IMR-90 (cell line): Measurements from ENCODE around the gene RMND1. TPM values are rescaled to one million over a fixed set of nuclear protein-coding genes. Genes with fewer than 3 reads are reported as not detected.

Experiments used
- ATAC-seq: fragments of 200-7000 bp; cut with Tn5 transposase; 2 replicates; pipeline ENCODE4 v1.9.1; 2020; ENCODE audit warnings: low read depth, mild to moderate bottlenecking, moderate library complexity
- BruUV-seq: library from RNA; stranded (reverse); fragments of 400-500 nt; replicated peaks from 2 replicates; lab custom pipeline; 2021; lab: Mats Ljungman, UMichigan
- CTCF ChIA-PET: fragments of 300-600 bp; formaldehyde crosslinking; extraction: SDS; loops from one replicate; lab custom pipeline; 2021; ENCODE audit warnings: antibody characterized with exemption; lab: Yijun Ruan, JAX
- POLR2A ChIA-PET: fragments of 300-600 bp; sonication (Branson Sonifier 250); formaldehyde crosslinking; loops from one replicate; lab custom pipeline; 2022; ENCODE audit warnings: antibody characterized with exemption; ENCODE audit not compliant: unreplicated experiment; lab: Charles Lee
- DNase-seq: peaks from one replicate; pipeline ENCODE4 v3.0.0; 2013
- H2AFZ ChIP-seq: replicated peaks from 2 replicates; pipeline ENCODE3; 2013; ENCODE audit warnings: low read length, mild to moderate bottlenecking; ENCODE audit not compliant: poor library complexity
- H2AK5ac ChIP-seq: 2 replicates; pipeline ENCODE4 v1.6.1; 2013; ENCODE audit warnings: low read depth, low read length, inconsistent platforms
- H2AK9ac ChIP-seq: replicated peaks from 2 replicates; pipeline ENCODE3; 2013; ENCODE audit warnings: mild to moderate bottlenecking, low read depth, low read length, moderate library complexity; ENCODE audit not compliant: poor library complexity
- H2BK120ac ChIP-seq: 2 replicates; pipeline ENCODE4 v1.6.1; 2013; ENCODE audit warnings: low read depth, low read length, inconsistent platforms
- H2BK15ac ChIP-seq: 3 replicates; pipeline ENCODE4 v1.6.1; 2013; ENCODE audit warnings: low read depth, low read length, inconsistent platforms
- H2BK20ac ChIP-seq: 2 replicates; pipeline ENCODE4 v1.6.1; 2013; ENCODE audit warnings: low read depth, mild to moderate bottlenecking, inconsistent platforms, low read length, moderate library complexity
- H2BK5ac ChIP-seq: 2 replicates; pipeline ENCODE4 v1.6.1; 2013; ENCODE audit warnings: mild to moderate bottlenecking, low read depth, low read length, inconsistent platforms; ENCODE audit not compliant: poor library complexity, severe bottlenecking
- H3K14ac ChIP-seq: replicated peaks from 2 replicates; pipeline ENCODE4 v1.6.1; 2013; ENCODE audit warnings: low read depth, low read length, inconsistent platforms
- H3K18ac ChIP-seq: 2 replicates; pipeline ENCODE4 v1.6.1; 2013; ENCODE audit warnings: low read depth, low read length, control low read depth
- H3K23ac ChIP-seq: 2 replicates; pipeline ENCODE4 v1.6.1; 2013; ENCODE audit warnings: low read depth, low read length, inconsistent platforms
- H3K27ac ChIP-seq: 2 replicates; pipeline ENCODE4 v1.5.1; 2013; ENCODE audit warnings: mild to moderate bottlenecking, control low read depth, low read length; ENCODE audit not compliant: insufficient read depth
- H3K27me3 ChIP-seq: 2 replicates; pipeline ENCODE4 v1.6.1; 2013; ENCODE audit warnings: low read length; ENCODE audit not compliant: control insufficient read depth, insufficient read depth
- H3K36me3 ChIP-seq: 2 replicates; pipeline ENCODE4 v1.6.1; 2013; ENCODE audit warnings: low read length, mixed read lengths; ENCODE audit not compliant: control insufficient read depth, insufficient read depth
- H3K4ac ChIP-seq: 2 replicates; pipeline ENCODE4 v1.6.1; 2013; ENCODE audit warnings: low read depth, low read length, inconsistent platforms
- H3K4me1 ChIP-seq: 2 replicates; pipeline ENCODE4 v1.6.1; 2013; ENCODE audit warnings: low read length, mixed read lengths; ENCODE audit not compliant: control insufficient read depth, insufficient read depth
- H3K4me2 ChIP-seq: 2 replicates; pipeline ENCODE4 v1.6.1; 2013; ENCODE audit warnings: low read depth, mild to moderate bottlenecking, control low read depth, low read length, moderate library complexity
- H3K4me3 ChIP-seq: 2 replicates; pipeline ENCODE4 v1.5.1; 2013; ENCODE audit warnings: low read depth, mild to moderate bottlenecking, control low read depth, low read length, moderate library complexity; ENCODE audit not compliant: insufficient read depth
- H3K56ac ChIP-seq: 2 replicates; pipeline ENCODE4 v1.6.1; 2013; ENCODE audit warnings: low read length, inconsistent platforms; ENCODE audit not compliant: insufficient read depth; ENCODE audit errors: extremely low read depth
- H3K79me1 ChIP-seq, 2 experiments: 2 replicates each; pipeline ENCODE4 v1.6.1; 2013; ENCODE audit warnings: low read length in 2 of 2, inconsistent platforms in 1 of 2, low read depth in 1 of 2
- H3K9ac ChIP-seq: 2 replicates; pipeline ENCODE4 v1.6.1; 2013; ENCODE audit warnings: low read depth, low read length, control low read depth
- H3K9me1 ChIP-seq: 2 replicates; pipeline ENCODE4 v1.6.1; 2013; ENCODE audit warnings: low read length, inconsistent platforms; ENCODE audit not compliant: insufficient read depth
- H3K9me3 ChIP-seq: 2 replicates; pipeline ENCODE4 v1.6.1; 2013; ENCODE audit warnings: low read length; ENCODE audit not compliant: control insufficient read depth, insufficient read depth
- H4K20me1 ChIP-seq: 2 replicates; pipeline ENCODE4 v1.6.1; 2013; ENCODE audit warnings: low read length, inconsistent platforms; ENCODE audit not compliant: insufficient read depth
- H4K5ac ChIP-seq: 2 replicates; pipeline ENCODE4 v1.6.1; 2013; ENCODE audit warnings: mild to moderate bottlenecking, low read depth, low read length, control low read depth
- H4K8ac ChIP-seq, 2 experiments: 2 replicates each; pipeline ENCODE4 v1.6.1; 2013; ENCODE audit warnings: low read depth in 2 of 2, low read length in 2 of 2, control low read depth in 1 of 2, inconsistent platforms in 1 of 2
- H4K91ac ChIP-seq: 2 replicates; pipeline ENCODE4 v1.6.1; 2013; ENCODE audit warnings: low read depth, low read length, inconsistent platforms; ENCODE audit not compliant: insufficient read depth
- BHLHE40 ChIP-seq: fragments of 150-350 bp; IDR thresholded peaks from 2 replicates; pipeline ENCODE4 v1.6.1; 2016; ENCODE audit warnings: mild to moderate bottlenecking, low read depth, low read length
- CEBPB ChIP-seq: IDR thresholded peaks from 2 replicates; pipeline ENCODE4 v1.6.1; 2012; ENCODE audit warnings: low read depth, low read length, improper control_type of control experiment
- CHD1 ChIP-seq: IDR thresholded peaks from 2 replicates; pipeline ENCODE4 v1.6.1; 2012; ENCODE audit warnings: low read depth, low read length, improper control_type of control experiment
- MAFK ChIP-seq: IDR thresholded peaks from 2 replicates; pipeline ENCODE4 v1.6.1; 2012; ENCODE audit warnings: low read depth, low read length, improper control_type of control experiment
- MAZ ChIP-seq: IDR thresholded peaks from 2 replicates; pipeline ENCODE4 v1.6.1; 2012; ENCODE audit warnings: low read depth, mild to moderate bottlenecking, low read length, improper control_type of control experiment, moderate library complexity, borderline replicate concordance
- RCOR1 ChIP-seq: IDR thresholded peaks from 2 replicates; pipeline ENCODE4 v1.6.1; 2012; ENCODE audit warnings: mild to moderate bottlenecking, low read length, improper control_type of control experiment; ENCODE audit not compliant: insufficient replicate concordance
- WGBS, 2 experiments: methylation state at CpG; one replicate each; pipeline versions ENCODE4 v1.1.5 to v1.1.7; 2013; ENCODE audit warnings: missing lambda C conversion rate in 2 of 2; ENCODE audit not compliant: insufficient read length in 1 of 2; ENCODE audit errors: extremely low coverage in 2 of 2; 5-methylcytosine and 5-hydroxymethylcytosine counted together
- dilution Hi-C: fragments of 300-500 bp; cut with HindIII; formaldehyde crosslinking; loops from one replicate; pipeline ENCODE4 v1.14.3; 2018; ENCODE audit warnings: low sequenced_read_pairs; ENCODE audit not compliant: unreplicated experiment
- in situ Hi-C: fragments of 300-500 bp; cut with MboI; formaldehyde crosslinking; loops from 3 replicates; pipeline ENCODE4 v1.14.3; 2019; ENCODE audit warnings: low sequenced_read_pairs, inconsistent platforms, mixed read lengths
- intact Hi-C: fragments of 100-400 bp; cut with micrococcal nuclease; formaldehyde crosslinking; loops from 2 replicates; pipeline ENCODE4 v1.10.0; 2022
- polyA plus RNA-seq, 3 experiments: library from polyadenylated mRNA; depleted of rRNA; stranded (reverse); fragments of >200 nt; gene quantifications; 2 replicates each; pipeline ENCODE4 v1.2.3, GENCODE V29; 2012; ENCODE audit warnings: low replicate concordance in 1 of 3
- total RNA-seq: library from RNA; depleted of rRNA; stranded (reverse); fragments of >200 nt; gene quantifications from 2 replicates; pipeline ENCODE4 v1.2.3, GENCODE V29; 2012
- TF ChIP-seq, protein P1 (sequence below): conservative IDR thresholded peaks from 2 replicates; pipeline ENCODE4 v1.5.1; 2012; ENCODE audit warnings: mild to moderate bottlenecking, low read depth, low read length, improper control_type of control experiment

The RMND1 gene
- total and polyA plus RNA-seq, 2 of the 4 experiments (the other 2 are of a cell fraction) = 13.1 to 24.6 TPM

DNA sequence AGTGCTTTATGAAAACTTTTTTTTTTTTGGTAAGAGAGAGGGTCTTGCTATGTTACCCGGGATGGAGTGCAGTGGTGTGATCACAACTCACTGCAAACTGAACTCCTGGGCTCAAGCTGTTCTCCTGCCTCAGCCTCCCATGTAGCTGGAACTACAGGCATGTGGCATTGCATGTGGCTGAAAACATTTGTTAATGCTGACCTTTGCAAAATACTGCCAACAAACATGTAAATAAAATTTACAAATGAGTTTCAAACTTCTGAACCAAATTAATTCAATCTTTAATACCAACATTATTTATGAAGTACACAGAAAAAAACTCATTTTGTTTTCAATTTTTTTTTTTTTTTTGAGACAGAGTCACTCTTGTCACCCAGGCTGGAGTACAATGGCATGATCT, 34.4 kb downstream of the RMND1 start:
- peaks cover 5 to 8% of the 10 kb centered on the region in 2 experiments; a peak in 1 of 4 replicates for H3K79me1 ChIP-seq
- no peak overlapping the region for H2AFZ ChIP-seq
- dilution Hi-C loops (no loop called here), in situ Hi-C loops (no loop called here), intact Hi-C loops (no loop called here)
- no peak overlapping the region for H3K18ac ChIP-seq
- no peak overlapping the region for H3K56ac ChIP-seq
- H3K4me3 ChIP-seq = no peak overlapping the region
- DNase-seq (no peak), ATAC-seq (no peak)
- no peak overlapping the region for H4K5ac ChIP-seq
- H3K14ac ChIP-seq = no peak overlapping the region
- H3K4me2 ChIP-seq = no peak overlapping the region
- H3K36me3 ChIP-seq = peaks cover 37% of the 10 kb centered on the region
- no peak overlapping the region for H4K91ac ChIP-seq
- H2AK5ac ChIP-seq = no peak overlapping the region
- no peak overlapping the region for H2BK120ac ChIP-seq
- WGBS, 2 experiments = no CpG with 5 or more reads among the region's 1 CpG
- ChIA-PET POLR2A (no interaction called here), CTCF (interaction anchor here (0.6 kb wide), 1 partner anchor 60 kb away, joined by 4 read pairs; no protein-coding TSS in a partner anchor)
- no peaks in the 10 kb centered on the region for H3K9me1 ChIP-seq
- BruUV-seq = no TSS peak
- no peaks in the 10 kb centered on the region for H3K4me1 ChIP-seq
- TF ChIP-seq BHLHE40 (no peak), CHD1 (no peak), CEBPB (no peak), RCOR1 (no peak), MAZ (no peak), MAFK (peak; percentile 92)
- TF ChIP-seq, protein P1, sequence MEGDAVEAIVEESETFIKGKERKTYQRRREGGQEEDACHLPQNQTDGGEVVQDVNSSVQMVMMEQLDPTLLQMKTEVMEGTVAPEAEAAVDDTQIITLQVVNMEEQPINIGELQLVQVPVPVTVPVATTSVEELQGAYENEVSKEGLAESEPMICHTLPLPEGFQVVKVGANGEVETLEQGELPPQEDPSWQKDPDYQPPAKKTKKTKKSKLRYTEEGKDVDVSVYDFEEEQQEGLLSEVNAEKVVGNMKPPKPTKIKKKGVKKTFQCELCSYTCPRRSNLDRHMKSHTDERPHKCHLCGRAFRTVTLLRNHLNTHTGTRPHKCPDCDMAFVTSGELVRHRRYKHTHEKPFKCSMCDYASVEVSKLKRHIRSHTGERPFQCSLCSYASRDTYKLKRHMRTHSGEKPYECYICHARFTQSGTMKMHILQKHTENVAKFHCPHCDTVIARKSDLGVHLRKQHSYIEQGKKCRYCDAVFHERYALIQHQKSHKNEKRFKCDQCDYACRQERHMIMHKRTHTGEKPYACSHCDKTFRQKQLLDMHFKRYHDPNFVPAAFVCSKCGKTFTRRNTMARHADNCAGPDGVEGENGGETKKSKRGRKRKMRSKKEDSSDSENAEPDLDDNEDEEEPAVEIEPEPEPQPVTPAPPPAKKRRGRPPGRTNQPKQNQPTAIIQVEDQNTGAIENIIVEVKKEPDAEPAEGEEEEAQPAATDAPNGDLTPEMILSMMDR = no peak
- H4K8ac ChIP-seq = no peak overlapping the region
- H3K27me3 ChIP-seq = no peaks in the 10 kb centered on the region
- H3K23ac ChIP-seq = no peak overlapping the region
- H2BK5ac ChIP-seq = no peak overlapping the region
- no peak overlapping the region for H3K4ac ChIP-seq
- H4K20me1 ChIP-seq = no peaks in the 10 kb centered on the region
- H2AK9ac ChIP-seq = no peak overlapping the region
- no peaks in the 10 kb centered on the region for H3K9me3 ChIP-seq
- H2BK15ac ChIP-seq = no peak overlapping the region
- no peak overlapping the region for H2BK20ac ChIP-seq
- no peak overlapping the region for H3K27ac ChIP-seq
- no peak overlapping the region for H3K9ac ChIP-seq
